ENCODE results near the gene CZIB. TPM values are rescaled to one million over a fixed set of nuclear protein-coding genes. Genes with fewer than 3 reads are reported as not detected.
A peak's percentile ranks its signal among the peaks of the same experiment; 100 is the strongest.

Gene CZIB
- total RNA-seq, 1 donor from 2014 or later = 72.7 TPM

DNA sequence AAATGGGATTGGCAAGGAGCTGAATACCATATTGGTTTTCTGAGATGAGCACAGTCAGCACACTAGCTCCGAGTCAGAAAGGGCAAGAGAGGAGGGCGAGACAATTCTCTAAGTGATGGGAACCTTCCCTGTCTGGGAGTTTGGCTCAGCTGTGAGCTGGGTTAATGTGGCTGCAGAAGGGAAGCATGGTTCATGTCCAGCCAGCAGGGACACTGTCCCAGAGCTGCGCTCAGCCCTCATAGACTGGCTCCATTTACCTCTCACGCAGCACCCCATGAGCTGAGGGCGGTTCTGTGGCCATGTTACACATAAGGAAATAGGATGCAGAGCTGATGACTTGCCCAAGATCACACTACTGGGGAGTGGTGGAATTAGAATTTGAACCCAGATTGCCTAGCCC, 39.5 kb downstream of the CZIB start:
- Mint-ChIP-seq H3K36me3 (no peaks in the 10 kb centered on the region), H3K27me3 (peaks cover 11% of the 10 kb centered on the region), H3K9me3 (no peaks in the 10 kb centered on the region), H3K27ac (no peak overlapping the region), H3K4me1 (ENCODE audit: unreplicated experiment) (peaks cover 5% of the 10 kb centered on the region), H3K4me3 (no peak overlapping the region)
- TF ChIP-seq, protein P1, sequence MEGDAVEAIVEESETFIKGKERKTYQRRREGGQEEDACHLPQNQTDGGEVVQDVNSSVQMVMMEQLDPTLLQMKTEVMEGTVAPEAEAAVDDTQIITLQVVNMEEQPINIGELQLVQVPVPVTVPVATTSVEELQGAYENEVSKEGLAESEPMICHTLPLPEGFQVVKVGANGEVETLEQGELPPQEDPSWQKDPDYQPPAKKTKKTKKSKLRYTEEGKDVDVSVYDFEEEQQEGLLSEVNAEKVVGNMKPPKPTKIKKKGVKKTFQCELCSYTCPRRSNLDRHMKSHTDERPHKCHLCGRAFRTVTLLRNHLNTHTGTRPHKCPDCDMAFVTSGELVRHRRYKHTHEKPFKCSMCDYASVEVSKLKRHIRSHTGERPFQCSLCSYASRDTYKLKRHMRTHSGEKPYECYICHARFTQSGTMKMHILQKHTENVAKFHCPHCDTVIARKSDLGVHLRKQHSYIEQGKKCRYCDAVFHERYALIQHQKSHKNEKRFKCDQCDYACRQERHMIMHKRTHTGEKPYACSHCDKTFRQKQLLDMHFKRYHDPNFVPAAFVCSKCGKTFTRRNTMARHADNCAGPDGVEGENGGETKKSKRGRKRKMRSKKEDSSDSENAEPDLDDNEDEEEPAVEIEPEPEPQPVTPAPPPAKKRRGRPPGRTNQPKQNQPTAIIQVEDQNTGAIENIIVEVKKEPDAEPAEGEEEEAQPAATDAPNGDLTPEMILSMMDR (conservative IDR thresholded peaks at IDR 0.05) = no peak
- no peak for DNase-seq (ENCODE audit: extremely low spot score, unreplicated experiment)

DNA sequence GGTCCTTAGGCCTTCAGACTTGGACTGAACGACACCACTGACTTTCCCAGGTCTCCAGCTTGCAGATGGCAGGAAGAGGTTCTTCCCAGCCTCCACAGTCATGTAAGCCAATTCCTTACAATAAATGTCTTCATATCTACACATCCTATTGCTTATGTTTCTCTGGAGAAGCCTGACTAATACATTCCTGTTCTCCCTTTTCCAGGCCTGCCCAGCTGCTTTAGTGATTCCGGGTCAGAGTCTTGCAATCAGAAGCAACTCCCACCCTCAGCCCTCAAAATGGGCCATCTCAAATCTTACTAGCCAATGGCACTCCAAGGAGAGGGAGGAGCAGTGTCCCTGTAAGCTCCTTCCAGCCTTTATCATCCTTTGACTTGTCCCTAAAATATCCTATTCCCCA, 40.2 kb downstream of the CZIB start:
- Mint-ChIP-seq H3K27ac (no peak overlapping the region), H3K9me3 (no peaks in the 10 kb centered on the region), H3K27me3 (peaks cover 17% of the 10 kb centered on the region), H3K36me3 (no peaks in the 10 kb centered on the region), H3K4me3 (no peak overlapping the region), H3K4me1 (ENCODE audit: unreplicated experiment) (peaks cover 10% of the 10 kb centered on the region)
- TF ChIP-seq, protein P1 (conservative IDR thresholded peaks at IDR 0.05) = no peak
- no peak for DNase-seq (ENCODE audit: extremely low spot score, unreplicated experiment)

DNA sequence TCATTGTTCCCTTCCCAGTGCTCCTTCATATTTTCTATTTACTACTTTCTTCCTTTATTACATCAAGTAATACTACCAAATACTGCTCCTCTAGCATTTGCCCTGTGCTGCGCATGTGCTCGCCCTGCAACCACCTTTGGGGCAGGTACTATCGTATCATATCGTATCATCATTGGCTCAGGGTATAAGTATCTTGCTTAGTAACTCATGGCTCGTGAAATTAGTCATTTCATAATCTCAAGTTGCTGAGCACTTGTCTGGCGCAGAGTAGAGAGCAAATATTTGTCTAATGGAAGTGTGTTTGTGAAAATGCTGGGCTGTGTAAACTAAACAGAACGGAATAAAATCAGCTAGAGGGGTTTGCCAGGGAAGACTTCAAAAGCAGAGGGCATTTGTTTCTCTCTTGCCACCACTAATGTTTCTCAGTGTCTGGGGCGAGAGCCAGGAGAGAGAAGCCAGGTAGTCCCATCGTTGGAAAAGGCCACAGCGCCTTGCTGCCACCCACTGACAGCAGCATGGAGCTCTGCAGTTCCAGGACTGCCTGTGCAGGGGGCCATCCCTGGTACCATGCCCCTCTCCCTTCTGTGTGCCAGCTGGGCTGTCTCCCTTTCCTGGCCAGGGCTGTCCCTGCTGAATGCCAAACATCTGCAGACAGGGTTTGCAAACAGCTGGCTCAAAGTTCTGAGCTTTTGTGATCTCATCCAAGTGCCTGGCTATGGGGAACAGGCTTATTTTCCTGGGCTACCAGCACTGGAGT, 43.8 kb downstream of the CZIB start:
- peaks cover 25% of the 10 kb centered on the region for H3K27me3 Mint-ChIP-seq
- no peak overlapping the region for H3K27ac Mint-ChIP-seq
- DNase-seq (ENCODE audit: extremely low spot score, unreplicated experiment) = no peak
- H3K36me3 Mint-ChIP-seq = no peaks in the 10 kb centered on the region
- TF ChIP-seq, protein P1 (conservative IDR thresholded peaks at IDR 0.05) = no peak
- no peaks in the 10 kb centered on the region for H3K9me3 Mint-ChIP-seq
- H3K4me1 Mint-ChIP-seq (ENCODE audit: unreplicated experiment) = peaks cover 25% of the 10 kb centered on the region
- H3K4me3 Mint-ChIP-seq = no peak overlapping the region

DNA sequence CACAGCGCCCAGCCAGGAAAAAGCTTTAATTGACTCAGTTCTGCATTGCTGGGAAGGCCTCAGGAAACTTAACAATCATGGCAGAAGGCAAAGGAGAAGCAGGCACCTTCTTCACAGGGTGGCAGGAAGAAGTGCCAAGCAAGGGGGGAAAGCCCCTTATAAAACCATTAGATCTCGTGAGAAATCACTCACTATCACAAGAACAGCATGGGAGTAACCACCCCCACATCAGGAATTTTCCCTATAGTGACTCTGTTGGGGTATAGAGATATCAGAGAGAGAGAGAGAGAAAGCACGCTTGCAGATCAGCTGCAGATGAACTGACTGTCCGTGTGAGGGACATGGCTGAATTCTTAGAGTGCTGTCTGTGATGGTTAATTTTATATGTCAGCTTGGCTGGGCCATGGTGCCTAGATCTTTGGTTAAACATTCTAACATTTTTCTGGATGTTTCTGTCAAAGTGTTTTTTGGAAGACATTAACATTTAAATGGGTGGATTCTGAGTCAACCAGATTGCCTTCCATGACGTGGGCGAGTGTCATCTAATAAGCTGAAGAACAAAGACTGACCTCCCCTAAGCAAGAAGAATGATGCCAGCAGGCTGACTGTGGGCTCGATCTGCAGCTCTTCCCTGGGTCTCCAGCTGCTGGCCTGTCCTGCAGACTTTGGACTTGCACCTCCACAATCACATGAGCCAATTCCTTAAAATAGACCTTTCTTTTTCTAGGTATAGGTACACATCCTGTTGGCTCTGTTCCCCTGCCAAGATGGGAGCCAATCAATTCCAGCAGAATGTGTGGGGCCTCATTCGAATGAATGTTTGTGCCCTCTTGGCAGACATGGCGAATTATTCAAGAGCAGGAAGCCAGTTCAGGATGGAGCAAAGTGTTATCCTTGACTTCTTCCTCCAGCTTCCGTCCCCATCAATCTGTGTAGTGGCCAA, 45.2 kb downstream of the CZIB start:
- Mint-ChIP-seq H3K27ac (no peak overlapping the region), H3K4me1 (ENCODE audit: unreplicated experiment) (peaks cover 25% of the 10 kb centered on the region)
- no peak for DNase-seq (ENCODE audit: extremely low spot score, unreplicated experiment)

DNA sequence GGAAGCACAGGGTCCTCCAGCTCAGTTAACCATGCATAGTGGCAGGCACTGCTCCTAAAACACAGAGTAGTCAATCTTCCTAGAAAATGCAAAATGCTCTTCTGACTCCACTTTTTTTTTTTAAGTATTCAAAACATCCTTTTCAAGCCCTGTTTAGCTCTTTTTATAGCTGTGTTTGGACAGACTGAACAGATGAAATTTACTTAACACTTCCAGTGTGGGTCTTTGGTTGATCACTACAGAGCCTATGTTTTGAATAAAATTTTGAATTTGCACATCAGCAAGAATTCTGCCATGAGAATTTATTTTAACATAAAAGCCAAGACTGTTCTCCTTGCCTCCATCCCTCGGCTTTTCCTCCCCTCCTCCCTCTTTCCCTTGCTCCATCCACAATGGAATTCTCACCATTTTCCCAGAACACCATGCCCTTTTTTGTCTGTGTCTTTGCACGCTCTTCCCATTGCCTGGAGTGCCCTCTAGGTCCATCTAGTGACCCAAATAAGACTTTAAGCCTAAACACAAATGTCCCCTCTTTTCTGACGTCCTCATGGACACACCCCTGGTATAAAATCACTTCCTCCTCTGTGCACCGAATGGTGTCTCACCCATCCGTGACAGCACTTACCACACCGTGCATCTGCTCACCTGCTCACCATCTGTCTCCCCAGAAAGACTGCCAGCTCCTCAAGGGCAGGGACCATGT, 47.9 kb downstream of the CZIB start:
- no peak overlapping the region for H3K27ac Mint-ChIP-seq
- H3K36me3 Mint-ChIP-seq = no peaks in the 10 kb centered on the region

More for the DNA sequence above, 45.2 kb downstream of the CZIB start:
- Mint-ChIP-seq H3K4me3 (no peak overlapping the region), H3K27me3 (peaks cover 25% of the 10 kb centered on the region), H3K9me3 (no peaks in the 10 kb centered on the region), H3K36me3 (no peaks in the 10 kb centered on the region)
- TF ChIP-seq, protein P1 (conservative IDR thresholded peaks at IDR 0.05) = no peak

More for the DNA sequence above, 47.9 kb downstream of the CZIB start:
- Mint-ChIP-seq H3K4me1 (ENCODE audit: unreplicated experiment) (peaks cover 25% of the 10 kb centered on the region), H3K27me3 (peaks cover 19% of the 10 kb centered on the region), H3K9me3 (no peaks in the 10 kb centered on the region), H3K4me3 (no peak overlapping the region)
- TF ChIP-seq, protein P1 (conservative IDR thresholded peaks at IDR 0.05) = peak; percentile 23
- DNase-seq (ENCODE audit: extremely low spot score, unreplicated experiment) = no peak
